Measurements from ENCODE around the gene GNAS. TPM values are rescaled to one million over a fixed set of nuclear protein-coding genes. Genes with fewer than 3 reads are reported as not detected.

Gene GNAS
- total RNA-seq, 2 experiments from 2014 or later, result 1,245 to 1,317 TPM

GRCh38 chr20:58898629-58899408, 46.3 kb downstream of the GNAS start:
- no peak overlapping the region for H3K4me3 ChIP-seq (ENCODE audit: low read length)
- H3K9me3 ChIP-seq (ENCODE audit: control insufficient read depth in 1 of 2, insufficient read depth in 1 of 2, low read length in 2 of 2), result no peaks in the 10 kb centered on the region
- ATAC-seq (ENCODE audit: poor library complexity) (no peak), DNase-seq (no peak)
- POLR2A ChIA-PET, result interaction anchor here (1.5 kb wide), 1 partner anchor 10 kb away, joined by 5 read pairs; no protein-coding TSS in a partner anchor
- peaks cover 51% of the 10 kb centered on the region for H3K36me3 ChIP-seq (ENCODE audit: insufficient read depth, low read length)
- H3K27ac ChIP-seq (ENCODE audit: low read depth in 1 of 2, low read length in 2 of 2), result no peak overlapping the region
- no peaks in the 10 kb centered on the region for H3K9me3 Mint-ChIP-seq
- CTCF ChIA-PET, result interaction anchor here (1.0 kb wide), 1 partner anchor 9 kb away, joined by 4 read pairs; no protein-coding TSS in a partner anchor
- H3K4me3 Mint-ChIP-seq, result peak overlapping the region; percentile 61
- no peak for TF ChIP-seq CTCF (IDR thresholded peaks at IDR 0.05)
- peaks cover 100% of the 10 kb centered on the region for H3K36me3 Mint-ChIP-seq (ENCODE audit: low read depth)
- H3K4me1 ChIP-seq (ENCODE audit: insufficient read depth, low read length), result peaks cover 26% of the 10 kb centered on the region
- peaks cover 95% of the 10 kb centered on the region for H3K4me1 Mint-ChIP-seq (ENCODE audit: low read depth)
- peak overlapping the region; percentile 43 for H3K27ac Mint-ChIP-seq
- no peaks in the 10 kb centered on the region for H3K27me3 Mint-ChIP-seq
- intact Hi-C loops (cut with DNase I, micrococcal nuclease), result loop anchor here in 1 of 2 experiments (10.0 kb wide), 1 partner anchor 594 kb away; the partner anchor contains the start of gene RAB22A
- no peaks in the 10 kb centered on the region for H3K27me3 ChIP-seq (ENCODE audit: control insufficient read depth in 1 of 2, insufficient read depth in 2 of 2, low read length in 2 of 2)

GRCh38 chr20:58899512-58899911, 47.0 kb downstream of the GNAS start:
- intact Hi-C loops (cut with DNase I, micrococcal nuclease), result loop anchor here in 1 of 2 experiments (10.0 kb wide), 1 partner anchor 595 kb away; the partner anchor contains the start of gene RAB22A
- H3K4me3 Mint-ChIP-seq, result peak overlapping the region; percentile 61
- CTCF ChIA-PET, result no interaction called here

GRCh38 chr20:58900397-58900796, 47.9 kb downstream of the GNAS start:
- TF ChIP-seq CTCF (IDR thresholded peaks at IDR 0.05), result no peak
- ChIA-PET POLR2A (interaction anchor here (1.8 kb wide), 1 partner anchor 11 kb away, joined by 6 read pairs; no protein-coding TSS in a partner anchor), CTCF (no interaction called here)
- H3K36me3 Mint-ChIP-seq (ENCODE audit: low read depth), result peaks cover 100% of the 10 kb centered on the region
- peaks cover 91% of the 10 kb centered on the region for H3K4me1 Mint-ChIP-seq (ENCODE audit: low read depth)
- DNase-seq, result no peak
- ATAC-seq (ENCODE audit: poor library complexity), result no peak
- no peak overlapping the region for H3K4me3 Mint-ChIP-seq
- H3K4me1 ChIP-seq (ENCODE audit: insufficient read depth, low read length), result peaks cover 19% of the 10 kb centered on the region
- intact Hi-C loops (cut with DNase I, micrococcal nuclease), result no loop called here
- no peak overlapping the region for H3K4me3 ChIP-seq (ENCODE audit: low read length)
- H3K27me3 Mint-ChIP-seq, result no peaks in the 10 kb centered on the region
- H3K27ac Mint-ChIP-seq, result peak overlapping the region; percentile 11
- H3K27me3 ChIP-seq (ENCODE audit: control insufficient read depth in 1 of 2, insufficient read depth in 2 of 2, low read length in 2 of 2), result no peaks in the 10 kb centered on the region
- H3K9me3 ChIP-seq (ENCODE audit: control insufficient read depth in 1 of 2, insufficient read depth in 1 of 2, low read length in 2 of 2), result no peaks in the 10 kb centered on the region
- no peaks in the 10 kb centered on the region for H3K9me3 Mint-ChIP-seq
- H3K27ac ChIP-seq (ENCODE audit: low read depth in 1 of 2, low read length in 2 of 2), result no peak overlapping the region
- peaks cover 67% of the 10 kb centered on the region for H3K36me3 ChIP-seq (ENCODE audit: insufficient read depth, low read length)

More at GRCh38 chr20:58899512-58899911, 47.0 kb downstream of the GNAS start:
- no peaks in the 10 kb centered on the region for H3K9me3 Mint-ChIP-seq
- H3K4me1 Mint-ChIP-seq (ENCODE audit: low read depth), result peaks cover 91% of the 10 kb centered on the region
- Histone ChIP-seq H3K27ac (ENCODE audit: low read depth in 1 of 2, low read length in 2 of 2) (no peak overlapping the region), H3K4me1 (ENCODE audit: insufficient read depth, low read length) (peaks cover 25% of the 10 kb centered on the region), H3K9me3 (ENCODE audit: control insufficient read depth in 1 of 2, insufficient read depth in 1 of 2, low read length in 2 of 2) (no peaks in the 10 kb centered on the region), H3K36me3 (ENCODE audit: insufficient read depth, low read length) (peaks cover 58% of the 10 kb centered on the region), H3K27me3 (ENCODE audit: control insufficient read depth in 1 of 2, insufficient read depth in 2 of 2, low read length in 2 of 2) (no peaks in the 10 kb centered on the region), H3K4me3 (ENCODE audit: low read length) (no peak overlapping the region)
- H3K36me3 Mint-ChIP-seq (ENCODE audit: low read depth), result peaks cover 100% of the 10 kb centered on the region
- peak overlapping the region; percentile 11 for H3K27ac Mint-ChIP-seq
- H3K27me3 Mint-ChIP-seq, result no peaks in the 10 kb centered on the region
- no peak for TF ChIP-seq CTCF (IDR thresholded peaks at IDR 0.05)
- POLR2A ChIA-PET, result interaction anchor here (1.5 kb wide), 1 partner anchor 11 kb away, joined by 5 read pairs; no protein-coding TSS in a partner anchor
- no peak for ATAC-seq (ENCODE audit: poor library complexity)
- DNase-seq, result no peak

All from CD4-positive, alpha-beta T cell (primary cell).